Thyroid gland (tissue), 4 donors: ENCODE results near the gene TSC22D3. TPM values are rescaled to one million over a fixed set of nuclear protein-coding genes. Genes with fewer than 3 reads are reported as not detected.
A peak's percentile ranks its signal among the peaks of the same experiment; 100 is the strongest.

Source experiments
- DNase-seq, 2 donors: peaks; one replicate each; pipeline ENCODE4 v3.0.0-alpha.2; 2019
- H3K27ac ChIP-seq, 3 donors: fragments of 200-600 bp; sonication (generic); 1 replicate in 2 of 3; 2 replicates in 1 of 3; pipeline ENCODE4 v1.5.1; 2016 to 2019; ENCODE audit warnings: mild to moderate bottlenecking in 1 of 3, moderate library complexity in 1 of 3
- H3K27me3 ChIP-seq: fragments of 200-600 bp; sonication (generic); one replicate; pipeline ENCODE4 v1.5.1; 2019
- H3K36me3 ChIP-seq, 2 donors: fragments of 200-600 bp; sonication (generic); one replicate each; pipeline ENCODE4 v1.5.1; 2016 to 2019
- H3K4me1 ChIP-seq, 2 donors: fragments of 200-600 bp; sonication (generic); one replicate each; pipeline ENCODE4 v1.5.1; 2017 to 2019
- H3K4me3 ChIP-seq, 3 donors: fragments of 200-600 bp; sonication (generic); replicated peaks in 1 of 3; 1 replicate in 2 of 3; 2 replicates in 1 of 3; pipeline ENCODE4 v1.5.1; 2016; ENCODE audit warnings: mild to moderate bottlenecking in 1 of 3
- H3K9me3 ChIP-seq: fragments of 200-600 bp; sonication (generic); one replicate; pipeline ENCODE4 v1.5.1; 2017
- POLR2A ChIP-seq, 2 donors: fragments of 450-650 bp; IDR thresholded peaks; one replicate each; pipeline ENCODE4 v1.6.1; 2017; ENCODE audit warnings: antibody characterized with exemption in 2 of 2, mild to moderate bottlenecking in 2 of 2, moderate library complexity in 1 of 2
- WGBS, 2 donors: methylation state at CpG; one replicate each; pipeline ENCODE4 v1.1.5; 2017; 5-methylcytosine and 5-hydroxymethylcytosine counted together
- intact Hi-C: fragments of 100-400 bp; cut with DNase I; formaldehyde crosslinking; loops from one replicate; pipeline ENCODE4 v1.15.1; 2023
- total RNA-seq, 4 donors: library from RNA; depleted of rRNA; stranded (reverse); fragments of >200 nt; gene quantifications; one replicate each; pipeline ENCODE4 v1.2.3, GENCODE V29; 2016
- TF ChIP-seq, protein P1 (sequence below), 6 experiments: fragments of 200-600 bp in 3 of 6; fragments of 450-650 bp in 3 of 6; sonication (generic) in 3 of 6; IDR thresholded peaks; one replicate each; pipeline ENCODE4 v1.5.1; 2016 to 2019; ENCODE audit warnings: antibody characterized with exemption in 6 of 6, mild to moderate bottlenecking in 2 of 6, inconsistent platforms in 1 of 6, moderate library complexity in 1 of 6

Gene TSC22D3
- total RNA-seq, 4 donors from 2014 or later: 268 to 504 (median 383) TPM

DNA sequence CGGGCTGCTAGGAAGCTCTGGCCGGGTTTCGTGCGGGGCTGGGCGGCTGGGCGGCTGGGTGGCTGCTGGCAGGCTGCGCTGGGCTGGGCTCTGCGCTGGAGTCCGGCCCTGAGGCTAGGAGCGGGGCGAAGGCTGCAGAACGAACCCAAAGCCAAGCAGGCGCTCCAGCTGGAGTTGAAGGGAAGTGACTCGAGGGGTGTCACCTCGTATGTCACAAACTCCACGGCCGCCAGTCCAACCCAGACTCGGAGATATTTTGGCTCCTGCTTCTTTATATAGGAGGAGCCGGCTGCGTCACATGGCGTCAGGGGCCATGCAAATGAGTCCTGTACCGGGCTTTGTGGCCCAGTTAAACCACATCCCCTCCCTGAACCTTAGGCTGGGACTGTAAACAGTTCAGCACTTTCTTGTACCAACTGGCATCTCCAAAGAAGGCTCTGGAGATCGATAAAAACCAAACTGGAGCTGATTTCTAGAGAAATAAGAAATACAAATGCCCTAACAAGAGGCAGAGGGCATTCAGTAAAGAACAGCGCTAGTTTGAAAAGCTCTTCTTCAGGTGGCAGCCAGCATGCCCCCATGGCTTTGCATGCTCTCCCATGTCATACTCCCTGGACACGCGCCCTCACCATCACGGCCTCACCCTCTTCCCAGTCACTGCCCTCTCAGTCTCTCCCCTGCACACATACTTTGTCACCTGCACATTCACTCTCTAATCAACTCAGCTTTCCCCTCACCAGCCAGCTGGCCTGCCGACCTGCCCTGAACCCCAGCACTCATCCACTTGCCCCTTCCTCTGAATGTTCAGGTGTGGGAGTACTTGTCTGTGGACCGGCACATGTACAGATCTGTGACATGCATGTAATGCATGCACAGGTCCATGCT lies 58.5 kb downstream of the TSC22D3 start:
- H3K4me3 ChIP-seq: peak overlapping the region in 2 of 3 donors; percentile 59 to 91
- H3K27ac ChIP-seq: peak overlapping the region; percentile 99
- TF ChIP-seq, protein P1, sequence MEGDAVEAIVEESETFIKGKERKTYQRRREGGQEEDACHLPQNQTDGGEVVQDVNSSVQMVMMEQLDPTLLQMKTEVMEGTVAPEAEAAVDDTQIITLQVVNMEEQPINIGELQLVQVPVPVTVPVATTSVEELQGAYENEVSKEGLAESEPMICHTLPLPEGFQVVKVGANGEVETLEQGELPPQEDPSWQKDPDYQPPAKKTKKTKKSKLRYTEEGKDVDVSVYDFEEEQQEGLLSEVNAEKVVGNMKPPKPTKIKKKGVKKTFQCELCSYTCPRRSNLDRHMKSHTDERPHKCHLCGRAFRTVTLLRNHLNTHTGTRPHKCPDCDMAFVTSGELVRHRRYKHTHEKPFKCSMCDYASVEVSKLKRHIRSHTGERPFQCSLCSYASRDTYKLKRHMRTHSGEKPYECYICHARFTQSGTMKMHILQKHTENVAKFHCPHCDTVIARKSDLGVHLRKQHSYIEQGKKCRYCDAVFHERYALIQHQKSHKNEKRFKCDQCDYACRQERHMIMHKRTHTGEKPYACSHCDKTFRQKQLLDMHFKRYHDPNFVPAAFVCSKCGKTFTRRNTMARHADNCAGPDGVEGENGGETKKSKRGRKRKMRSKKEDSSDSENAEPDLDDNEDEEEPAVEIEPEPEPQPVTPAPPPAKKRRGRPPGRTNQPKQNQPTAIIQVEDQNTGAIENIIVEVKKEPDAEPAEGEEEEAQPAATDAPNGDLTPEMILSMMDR (IDR thresholded peaks at IDR 0.05): peak in 1 of 6 experiments; percentile 17
- TF ChIP-seq POLR2A (IDR thresholded peaks at IDR 0.05): peak; percentile 94 to 98
- H3K27me3 ChIP-seq: no peaks in the 10 kb centered on the region
- intact Hi-C loops: loop anchor here (5.0 kb wide), 1 partner anchor 40 kb away; no protein-coding TSS in a partner anchor
- no peaks in the 10 kb centered on the region for H3K9me3 ChIP-seq
- H3K36me3 ChIP-seq: peaks cover 7 to 29% of the 10 kb centered on the region in 2 donors
- peak; percentile 85 to 89 for DNase-seq
- WGBS, 2 donors: 23 to 52% methylated on average over 7 to 15 of the region's 29 CpGs
- H3K4me1 ChIP-seq: peaks cover 7 to 25% of the 10 kb centered on the region in 2 donors

DNA sequence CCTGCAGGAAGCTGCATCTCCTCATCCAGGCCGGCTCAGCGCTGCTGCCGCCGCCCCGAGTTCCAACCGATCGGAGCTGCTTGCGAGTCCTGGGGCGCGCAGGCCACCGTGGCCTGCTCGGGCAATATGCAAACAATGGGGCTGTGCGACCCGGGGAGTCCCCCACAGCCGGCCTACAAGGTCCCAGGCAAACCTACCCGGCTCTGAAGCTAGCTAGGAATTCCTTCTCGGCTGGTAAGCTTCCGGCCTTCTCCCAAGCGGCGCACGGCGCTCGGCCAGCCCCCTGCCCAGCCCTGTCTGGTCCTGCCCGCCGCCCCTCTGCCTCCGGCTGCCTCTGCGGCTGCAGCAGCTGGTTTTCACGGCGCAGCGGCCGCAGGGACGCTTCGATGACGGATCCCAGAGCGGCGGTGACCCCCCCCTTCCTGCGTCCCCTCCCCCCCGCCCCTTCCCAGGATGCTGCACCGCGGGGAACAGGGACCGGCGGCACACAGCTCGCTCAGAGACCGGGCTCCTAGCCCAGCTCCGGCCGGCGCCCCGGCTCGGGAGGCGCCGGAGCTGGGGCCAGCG lies 59.4 kb downstream of the TSC22D3 start:
- Histone ChIP-seq H3K4me1 (peaks cover 12 to 34% of the 10 kb centered on the region in 2 donors), H3K9me3 (no peaks in the 10 kb centered on the region), H3K27ac (peak overlapping the region; percentile 99), H3K36me3 (peaks cover 7 to 29% of the 10 kb centered on the region in 2 donors), H3K4me3 (peak overlapping the region; percentile 33 to 91 (median 59)), H3K27me3 (no peaks in the 10 kb centered on the region)
- intact Hi-C loops: loop anchor here (5.0 kb wide), 1 partner anchor 39 kb away; no protein-coding TSS in a partner anchor
- no peak for DNase-seq
- TF ChIP-seq, protein P1 (IDR thresholded peaks at IDR 0.05): no peak
- no peak for TF ChIP-seq POLR2A (IDR thresholded peaks at IDR 0.05)
- 0 to 1% methylated on average over 7 to 14 of the region's 52 CpGs for WGBS, 2 donors

DNA sequence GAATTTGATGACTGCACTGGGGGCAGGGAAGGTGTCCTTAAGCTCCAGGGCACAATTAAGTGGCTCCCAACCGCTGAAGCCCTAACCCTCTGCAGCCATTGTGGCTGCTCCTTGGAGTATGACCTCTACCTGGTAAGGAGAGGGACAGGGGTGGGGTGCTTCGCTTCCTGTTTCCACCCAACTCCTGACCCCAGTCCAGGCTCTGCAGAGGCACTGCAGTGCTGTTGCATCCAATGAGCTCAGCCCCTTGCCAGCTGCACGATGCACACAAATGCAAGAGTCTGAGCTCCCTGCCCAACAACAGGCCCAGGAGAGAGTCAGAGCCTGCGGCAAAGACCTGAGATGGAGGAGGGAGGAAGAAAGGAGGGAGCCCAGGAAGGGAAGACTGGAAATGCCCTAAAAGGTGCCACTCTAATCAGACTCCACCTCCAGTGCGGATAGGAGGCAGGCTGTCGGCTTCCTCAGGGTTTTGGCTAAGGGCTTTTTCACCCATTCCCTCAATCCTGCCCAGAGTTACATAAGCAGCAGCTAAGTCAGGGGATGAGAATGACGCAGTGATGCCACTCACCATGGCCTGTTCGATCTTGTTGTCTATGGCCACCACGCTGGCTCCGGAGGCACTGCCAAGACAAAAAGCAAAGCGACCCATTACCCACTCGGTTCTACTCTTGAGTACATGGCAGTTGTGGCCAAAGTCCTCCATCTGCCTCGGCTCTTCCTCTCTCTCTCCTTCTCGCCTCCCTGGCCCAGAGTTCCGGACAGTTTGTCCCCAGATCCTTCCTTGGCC lies 60.1 kb downstream of the TSC22D3 start:
- Histone ChIP-seq H3K27me3 (no peaks in the 10 kb centered on the region), H3K4me1 (peaks cover 16 to 41% of the 10 kb centered on the region in 2 donors), H3K27ac (peak overlapping the region; percentile 99), H3K9me3 (no peaks in the 10 kb centered on the region), H3K36me3 (peaks cover 7 to 29% of the 10 kb centered on the region in 2 donors), H3K4me3 (peak overlapping the region; percentile 33 to 91 (median 59))
- DNase-seq: peak in 1 of 2 donors; percentile 41
- 0 to 4% methylated on average over 2 to 15 of the region's 15 CpGs for WGBS, 2 donors
- intact Hi-C loops: loop anchor here (5.0 kb wide), 1 partner anchor 38 kb away; no protein-coding TSS in a partner anchor
- TF ChIP-seq, protein P1 (IDR thresholded peaks at IDR 0.05): no peak
- TF ChIP-seq POLR2A (IDR thresholded peaks at IDR 0.05): peak in 1 of 2 donors; percentile 10

DNA sequence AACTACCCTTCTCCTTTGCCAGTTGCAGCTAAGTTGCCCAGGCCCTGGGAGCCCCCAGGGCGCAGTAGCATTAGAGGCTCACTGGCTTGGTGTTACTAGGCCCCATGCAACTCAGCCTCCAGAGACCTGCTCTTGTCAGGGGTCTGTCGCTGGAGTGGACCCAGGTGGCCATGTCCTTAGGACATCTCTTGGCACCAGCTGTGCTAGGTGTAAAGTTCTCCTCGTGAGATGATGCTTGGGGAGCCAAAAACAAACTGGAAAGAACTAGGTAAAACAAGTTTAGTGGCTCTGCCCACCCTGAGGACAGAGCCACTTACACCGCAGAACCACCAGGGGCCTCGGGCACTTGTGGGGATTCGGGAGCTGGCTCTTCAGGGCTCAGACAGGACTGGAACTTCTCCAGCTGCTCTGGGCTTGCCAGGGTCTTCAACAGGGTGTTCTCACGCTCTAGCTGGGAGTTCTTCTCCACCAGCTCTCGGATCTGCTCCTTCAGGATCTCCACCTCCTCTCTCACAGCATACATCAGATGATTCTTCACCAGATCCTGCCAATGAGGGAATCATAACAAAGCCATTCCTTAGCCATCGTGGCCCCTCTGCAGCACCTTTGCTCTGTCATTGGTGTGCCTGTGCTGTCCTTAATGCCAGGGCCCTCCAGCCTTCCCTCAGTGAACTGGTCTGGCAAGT lies 61.2 kb downstream of the TSC22D3 start:
- H3K27me3 ChIP-seq: no peaks in the 10 kb centered on the region
- H3K4me3 ChIP-seq: peak overlapping the region in 2 of 3 donors; percentile 59 to 91
- H3K27ac ChIP-seq: peak overlapping the region; percentile 99
- DNase-seq: peak; percentile 57 to 68
- peaks cover 7 to 29% of the 10 kb centered on the region in 2 donors for H3K36me3 ChIP-seq
- H3K9me3 ChIP-seq: no peaks in the 10 kb centered on the region
- TF ChIP-seq, protein P1 (IDR thresholded peaks at IDR 0.05): peak in 3 of 6 experiments; percentile 19 to 41 (median 37)
- peak in 1 of 2 donors; percentile 47 for TF ChIP-seq POLR2A (IDR thresholded peaks at IDR 0.05)
- H3K4me1 ChIP-seq: peaks cover 18 to 47% of the 10 kb centered on the region in 2 donors
- intact Hi-C loops: no loop called here
- 29 to 30% methylated on average over 2 to 5 of the region's 9 CpGs for WGBS, 2 donors
